ENCODE results near the gene KRTAP5-7. TPM values are rescaled to one million over a fixed set of nuclear protein-coding genes. Genes with fewer than 3 reads are reported as not detected.

Gene KRTAP5-7
- total RNA-seq, 1 experiment from 2014 or later: not detected

DNA sequence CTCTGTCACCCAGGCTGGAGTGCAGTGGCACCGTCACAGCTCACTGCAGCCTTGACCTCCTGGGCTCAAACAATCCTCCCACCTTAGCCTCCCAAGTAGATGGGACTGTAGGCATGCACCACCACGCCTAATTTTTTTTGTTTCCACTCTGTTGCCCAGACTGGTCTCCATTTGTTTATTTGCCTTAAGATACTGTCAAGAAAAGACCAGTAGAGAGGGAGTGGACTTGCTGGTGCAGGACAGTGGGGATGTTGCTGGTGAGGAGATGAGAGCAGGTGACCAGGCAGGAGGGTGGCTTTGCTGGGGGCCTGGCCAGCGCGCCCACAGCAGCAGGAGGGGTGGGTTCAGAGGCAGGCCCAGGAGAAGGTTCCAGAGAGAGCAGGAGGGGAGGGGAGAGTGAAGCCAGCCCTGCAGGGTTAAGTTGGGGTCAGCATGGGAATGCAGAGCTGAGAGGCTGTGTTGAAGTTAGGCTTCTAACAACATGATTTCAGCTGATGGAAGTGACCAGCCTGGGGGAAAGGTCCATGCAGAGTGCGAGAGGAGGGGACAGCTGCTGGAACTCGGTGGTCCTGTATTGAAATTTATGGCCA is 38.3 kb upstream of the KRTAP5-7 start:
- Histone ChIP-seq H3K9me2 (ENCODE audit: insufficient read depth) (no peaks in the 10 kb centered on the region), H3K27me3 (ENCODE audit: insufficient read depth, low read length) (no peaks in the 10 kb centered on the region), H3K79me2 (ENCODE audit: insufficient read depth, low read length) (no peaks in the 10 kb centered on the region), H3K9me3 (ENCODE audit: control insufficient read depth in 1 of 2, insufficient read depth in 1 of 2, low read depth in 1 of 2, low read length in 2 of 2) (no peaks in the 10 kb centered on the region), H3K9ac (ENCODE audit: low read length) (no peak overlapping the region), H4K20me1 (ENCODE audit: insufficient read depth) (no peaks in the 10 kb centered on the region), H2AFZ (ENCODE audit: low read depth, low read length, poor library complexity, severe bottlenecking) (no peak overlapping the region), H3K4me3 (replicated peaks in 1 of 2; ENCODE audit: low read depth in 1 of 2, low read length in 2 of 2) (no peak overlapping the region), H3K36me3 (ENCODE audit: control insufficient read depth in 1 of 2, insufficient read depth in 2 of 2, low read length in 2 of 2) (peaks cover 4 to 7% of the 10 kb centered on the region in 2 experiments; a peak in 2 of 4 replicates), H3K4me2 (ENCODE audit: low read length) (no peak overlapping the region), H3K4me1 (ENCODE audit: control insufficient read depth in 1 of 2, insufficient read depth in 2 of 2, low read length in 2 of 2) (peaks cover 0 to 5% of the 10 kb centered on the region in 2 experiments; a peak in 1 of 4 replicates), H3K27ac (ENCODE audit: low read depth, low read length) (no peak overlapping the region)
- CTCF ChIA-PET: no interaction called here
- DNase-seq (ENCODE audit: low read depth, low spot score) (no peak), ATAC-seq (no peak)
- TF ChIP-seq YY1 (IDR thresholded peaks at IDR 0.05; ENCODE audit: extremely low read depth, insufficient replicate concordance, low read depth, low read length): no peak
- POLR2A ChIA-PET: no interaction called here
- RAD21 ChIA-PET (ENCODE audit: low non-redundant PET in 1 of 2, low total read pairs in 2 of 2, uncharacterized antibody in 2 of 2, unreplicated experiment in 2 of 2): no interaction called here
- intact Hi-C loops (cut with micrococcal nuclease): no loop called here
- no TSS peak for BruUV-seq (replicated peaks)

- Histone ChIP-seq H3K4me1 (ENCODE audit: control insufficient read depth in 1 of 2, insufficient read depth in 2 of 2, low read length in 2 of 2) (peaks cover 0 to 5% of the 10 kb centered on the region in 2 experiments; a peak in 1 of 4 replicates), H3K27ac (ENCODE audit: low read depth, low read length) (no peak overlapping the region), H3K4me3 (replicated peaks in 1 of 2; ENCODE audit: low read depth in 1 of 2, low read length in 2 of 2) (no peak overlapping the region), H3K79me2 (ENCODE audit: insufficient read depth, low read length) (no peaks in the 10 kb centered on the region), H3K9me3 (ENCODE audit: control insufficient read depth in 1 of 2, insufficient read depth in 1 of 2, low read depth in 1 of 2, low read length in 2 of 2) (no peaks in the 10 kb centered on the region), H3K4me2 (ENCODE audit: low read length) (no peak overlapping the region), H4K20me1 (ENCODE audit: insufficient read depth) (no peaks in the 10 kb centered on the region), H3K27me3 (ENCODE audit: insufficient read depth, low read length) (no peaks in the 10 kb centered on the region), H3K9me2 (ENCODE audit: insufficient read depth) (no peaks in the 10 kb centered on the region), H2AFZ (ENCODE audit: low read depth, low read length, poor library complexity, severe bottlenecking) (no peak overlapping the region), H3K9ac (ENCODE audit: low read length) (no peak overlapping the region), H3K36me3 (ENCODE audit: control insufficient read depth in 1 of 2, insufficient read depth in 2 of 2, low read length in 2 of 2) (peaks cover 0 to 7% of the 10 kb centered on the region in 2 experiments; a peak in 2 of 4 replicates)
- DNase-seq (ENCODE audit: low read depth, low spot score) (no peak), ATAC-seq (no peak)
- intact Hi-C loops (cut with micrococcal nuclease): no loop called here
- CTCF ChIA-PET: no interaction called here
- BruUV-seq (replicated peaks): no TSS peak
- POLR2A ChIA-PET: no interaction called here
- RAD21 ChIA-PET (ENCODE audit: low non-redundant PET in 1 of 2, low total read pairs in 2 of 2, uncharacterized antibody in 2 of 2, unreplicated experiment in 2 of 2): no interaction called here
- TF ChIP-seq REST (IDR thresholded peaks at IDR 0.05; ENCODE audit: low read depth) (no peak), ZFX (IDR thresholded peaks at IDR 0.05) (no peak), FOSL1 (IDR thresholded peaks at IDR 0.05; ENCODE audit: low read depth) (no peak), SRF (IDR thresholded peaks at IDR 0.05; ENCODE audit: low read depth) (no peak), SIN3A (IDR thresholded peaks at IDR 0.05; ENCODE audit: low read depth) (no peak), ELF1 (IDR thresholded peaks at IDR 0.05; ENCODE audit: borderline replicate concordance, low read depth) (no peak), ZNF274 (IDR thresholded peaks at IDR 0.05; ENCODE audit: low read depth, low read length) (no peak), POLR2A (IDR thresholded peaks at IDR 0.05; ENCODE audit: borderline replicate concordance, extremely low read depth, insufficient read depth, insufficient read length) (no peak)
- TF ChIP-seq, protein P1, sequence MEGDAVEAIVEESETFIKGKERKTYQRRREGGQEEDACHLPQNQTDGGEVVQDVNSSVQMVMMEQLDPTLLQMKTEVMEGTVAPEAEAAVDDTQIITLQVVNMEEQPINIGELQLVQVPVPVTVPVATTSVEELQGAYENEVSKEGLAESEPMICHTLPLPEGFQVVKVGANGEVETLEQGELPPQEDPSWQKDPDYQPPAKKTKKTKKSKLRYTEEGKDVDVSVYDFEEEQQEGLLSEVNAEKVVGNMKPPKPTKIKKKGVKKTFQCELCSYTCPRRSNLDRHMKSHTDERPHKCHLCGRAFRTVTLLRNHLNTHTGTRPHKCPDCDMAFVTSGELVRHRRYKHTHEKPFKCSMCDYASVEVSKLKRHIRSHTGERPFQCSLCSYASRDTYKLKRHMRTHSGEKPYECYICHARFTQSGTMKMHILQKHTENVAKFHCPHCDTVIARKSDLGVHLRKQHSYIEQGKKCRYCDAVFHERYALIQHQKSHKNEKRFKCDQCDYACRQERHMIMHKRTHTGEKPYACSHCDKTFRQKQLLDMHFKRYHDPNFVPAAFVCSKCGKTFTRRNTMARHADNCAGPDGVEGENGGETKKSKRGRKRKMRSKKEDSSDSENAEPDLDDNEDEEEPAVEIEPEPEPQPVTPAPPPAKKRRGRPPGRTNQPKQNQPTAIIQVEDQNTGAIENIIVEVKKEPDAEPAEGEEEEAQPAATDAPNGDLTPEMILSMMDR (IDR thresholded peaks at IDR 0.05 in 2 of 3, conservative IDR thresholded peaks at IDR 0.05 in 1 of 3; ENCODE audit: borderline replicate concordance in 1 of 3, insufficient read depth in 1 of 3, low read depth in 2 of 3, low read length in 2 of 3): no peak
Observed at GRCh38 chr11:71489311-71490043, 37.6 kb upstream of the KRTAP5-7 start.
